ENCODE results near the gene FGF7.
A peak's percentile ranks its signal among the peaks of the same experiment; 100 is the strongest.
"Not testable (repeated sequence)": the region's sequence is repeated elsewhere in the genome, so short reads cannot be mapped to it uniquely, and the experiment has no call there.

FGF7 gene

DNA sequence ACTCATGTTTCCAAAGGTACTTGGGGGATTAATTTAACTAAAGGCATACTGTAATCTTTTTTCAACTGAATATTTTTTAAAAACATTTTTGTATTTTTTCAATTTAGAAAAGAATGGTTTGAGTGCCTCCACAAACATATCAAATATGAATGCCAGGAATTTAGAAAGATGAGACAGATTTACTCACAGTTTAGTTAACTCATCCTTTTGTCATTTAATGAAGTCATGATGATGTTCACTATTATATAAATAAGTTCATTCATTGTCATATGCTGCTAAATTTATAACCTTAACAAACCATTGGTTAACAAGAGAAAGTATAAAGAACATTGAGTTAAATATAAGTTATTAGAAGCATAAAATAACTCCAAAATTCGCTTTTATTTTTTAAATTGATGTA is 50.0 kb downstream of the FGF7 start:
- TF ChIP-seq CTCF (conservative IDR thresholded peaks at IDR 0.05; ENCODE audit: low read depth): no peak
- ChIA-PET POLR2A (ENCODE audit: low non-redundant PET) (no interaction called here), CTCF (no interaction called here)
- H3K27ac ChIP-seq: no peak overlapping the region
- no peak for DNase-seq (ENCODE audit: low spot score)

DNA sequence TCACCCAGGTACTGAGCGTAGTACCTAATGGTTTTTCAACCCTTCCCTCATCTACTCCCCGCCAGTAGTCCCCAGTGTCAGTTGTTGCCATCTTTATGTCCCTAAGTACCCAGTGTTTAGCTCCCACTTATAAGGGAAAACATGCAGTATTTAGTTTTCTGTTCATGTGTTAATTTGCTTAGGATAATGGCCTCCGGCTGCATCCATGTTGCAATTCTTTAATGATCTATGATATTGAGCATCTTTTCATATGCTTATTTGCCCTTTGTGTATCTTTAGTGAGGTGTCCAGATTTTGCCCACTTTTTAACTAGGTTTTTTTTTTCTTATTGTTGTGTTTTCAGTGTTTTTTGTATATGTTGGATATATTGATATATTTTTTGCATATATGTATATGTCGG is 55.0 kb downstream of the FGF7 start:
- POLR2A ChIA-PET (ENCODE audit: low non-redundant PET); H3K27ac ChIP-seq; DNase-seq (ENCODE audit: low spot score); CTCF ChIA-PET: not testable (repeated sequence)

DNA sequence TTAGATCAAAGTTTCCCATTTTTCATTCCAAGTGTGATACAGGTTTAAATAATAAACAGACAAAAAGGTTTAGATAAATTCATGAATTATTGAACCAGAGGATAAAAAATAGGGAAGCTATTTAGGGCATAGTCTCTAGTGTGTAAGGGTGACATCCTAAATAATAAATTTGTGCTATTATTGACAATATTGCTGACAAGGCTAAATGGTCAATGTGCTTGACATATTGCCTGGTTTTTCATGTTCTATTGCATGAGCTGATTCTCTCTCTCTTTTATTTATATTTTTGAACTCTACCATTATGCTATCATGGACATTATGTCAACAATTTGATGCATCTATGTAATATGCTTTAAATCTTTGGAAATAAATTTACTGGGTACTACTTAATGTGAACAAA is 55.9 kb downstream of the FGF7 start:
- POLR2A ChIA-PET (ENCODE audit: low non-redundant PET); DNase-seq (ENCODE audit: low spot score); H3K27ac ChIP-seq; CTCF ChIA-PET: not testable (repeated sequence)

- DNase-seq (ENCODE audit: low spot score); CTCF ChIA-PET; POLR2A ChIA-PET (ENCODE audit: low non-redundant PET); H3K27ac ChIP-seq: not testable (repeated sequence)
Measured at GRCh38 chr15:49485401-49485800, 62.4 kb downstream of the FGF7 start.

GRCh38 chr15:49490966-49491365 is 67.9 kb downstream of the FGF7 start:
- DNase-seq (ENCODE audit: low spot score): no peak
- CTCF ChIA-PET: no interaction called here
- H3K27ac ChIP-seq: no peak overlapping the region
- TF ChIP-seq CTCF (conservative IDR thresholded peaks at IDR 0.05; ENCODE audit: low read depth): no peak
- POLR2A ChIA-PET (ENCODE audit: low non-redundant PET): no interaction called here

- H3K27ac ChIP-seq: no peak overlapping the region
- ChIA-PET POLR2A (ENCODE audit: low non-redundant PET) (no interaction called here), CTCF (interaction anchor here (0.6 kb wide), 1 partner anchor 17 kb away, joined by 3 read pairs; no protein-coding TSS in a partner anchor)
- no peak for TF ChIP-seq CTCF (conservative IDR thresholded peaks at IDR 0.05; ENCODE audit: low read depth)
- DNase-seq (ENCODE audit: low spot score): no peak
Measured at GRCh38 chr15:49492151-49492550, 69.1 kb downstream of the FGF7 start.

DNA sequence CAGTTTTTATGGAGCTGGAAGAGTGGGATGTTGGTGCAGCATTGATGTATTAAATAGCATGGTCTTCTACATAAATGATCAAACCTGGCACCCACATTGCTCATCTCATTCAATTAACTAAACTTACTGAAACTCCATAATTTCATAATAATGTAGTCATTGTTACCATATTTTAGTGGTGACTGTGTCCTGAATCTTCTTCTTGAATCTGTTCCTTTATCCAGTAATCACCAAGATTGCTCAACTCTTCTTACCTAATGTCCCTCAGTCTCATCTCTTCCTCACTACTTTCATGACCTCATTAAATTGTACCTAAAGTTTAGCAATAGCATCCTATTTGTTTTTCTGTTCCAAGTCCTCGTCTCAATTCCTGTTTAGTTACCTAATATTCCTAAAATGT is 69.8 kb downstream of the FGF7 start:
- no peak overlapping the region for H3K27ac ChIP-seq
- TF ChIP-seq CTCF (conservative IDR thresholded peaks at IDR 0.05; ENCODE audit: low read depth): no peak
- ChIA-PET CTCF (no interaction called here), POLR2A (ENCODE audit: low non-redundant PET) (no interaction called here)
- peak; percentile 22 for DNase-seq (ENCODE audit: low spot score)

DNA sequence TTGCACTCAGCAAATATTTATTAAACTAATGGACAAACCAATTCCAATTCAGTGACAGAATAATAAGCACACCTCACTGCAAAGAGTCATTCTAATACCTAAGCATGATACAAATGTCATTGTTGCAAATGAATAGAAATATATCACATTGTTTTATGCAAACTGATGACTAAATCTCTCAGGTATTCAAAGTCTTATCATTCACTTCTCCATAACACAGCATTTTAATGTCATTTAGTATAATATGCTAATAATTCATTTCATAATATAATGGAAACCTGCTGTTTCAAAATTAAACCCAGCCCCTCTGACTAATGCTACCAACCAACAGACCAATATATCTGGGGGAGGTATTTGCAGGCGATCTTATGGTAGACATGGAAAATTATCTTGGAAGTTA is 71.8 kb downstream of the FGF7 start:
- CTCF ChIA-PET: no interaction called here
- no peak for DNase-seq (ENCODE audit: low spot score)
- no peak overlapping the region for H3K27ac ChIP-seq

More for the DNA sequence above, 71.8 kb downstream of the FGF7 start:
- POLR2A ChIA-PET (ENCODE audit: low non-redundant PET): no interaction called here
- TF ChIP-seq CTCF (conservative IDR thresholded peaks at IDR 0.05; ENCODE audit: low read depth): no peak
